CD8-positive, alpha-beta memory T cell (primary cell): Measurements from ENCODE around the gene SLC6A20. TPM values are rescaled to one million over a fixed set of nuclear protein-coding genes. Genes with fewer than 3 reads are reported as not detected.

Experiments used
- CTCF ChIA-PET: fragments of 350-600 bp; sonication (Branson Sonifier 250); formaldehyde crosslinking; loops from one replicate; lab custom pipeline; 2021; ENCODE audit warnings: antibody characterized with exemption; lab: Charles Lee
- POLR2A ChIA-PET: fragments of 350-600 bp; sonication (Branson Sonifier 250); formaldehyde crosslinking; loops from one replicate; lab custom pipeline; 2021; ENCODE audit warnings: antibody characterized with exemption; lab: Charles Lee
- DNase-seq, 5 donors: peaks; one replicate each; pipeline versions ENCODE4 v3.0.0 to v3.0.0-alpha.2; 2020 to 2022; ENCODE audit warnings: mixed read lengths in 1 of 5
- H3K27ac ChIP-seq: one replicate; pipeline ENCODE4 v1.7.0; 2013; ENCODE audit warnings: low read depth, mild to moderate bottlenecking, low read length, moderate library complexity
- H3K27me3 ChIP-seq: 2 replicates; pipeline ENCODE4 v1.7.0; 2013; ENCODE audit warnings: low read length, mild to moderate bottlenecking; ENCODE audit not compliant: insufficient read depth, poor library complexity, severe bottlenecking
- H3K36me3 ChIP-seq: 2 replicates; pipeline ENCODE4 v1.7.0; 2013; ENCODE audit warnings: mild to moderate bottlenecking, low read length, moderate library complexity; ENCODE audit not compliant: insufficient read depth
- H3K4me1 ChIP-seq: 2 replicates; pipeline ENCODE4 v1.7.0; 2013; ENCODE audit warnings: mild to moderate bottlenecking, low read length, moderate library complexity; ENCODE audit not compliant: insufficient read depth
- H3K4me3 ChIP-seq: 2 replicates; pipeline ENCODE4 v1.7.0; 2013; ENCODE audit warnings: mild to moderate bottlenecking, low read length
- H3K9me3 ChIP-seq: 2 replicates; pipeline ENCODE4 v1.7.0; 2013; ENCODE audit warnings: mild to moderate bottlenecking, low read length
- H3K27ac Mint-ChIP-seq, 8 donors: one replicate each; pipeline ENCODE4 v1.8.0; 2020 to 2021; ENCODE audit warnings: mixed read lengths in 8 of 8, mild to moderate bottlenecking in 6 of 8, inconsistent platforms in 3 of 8, moderate library complexity in 3 of 8
- H3K27me3 Mint-ChIP-seq, 2 donors: one replicate each; pipeline ENCODE4 v1.8.0; 2020 to 2021; ENCODE audit warnings: mixed read lengths in 2 of 2, mild to moderate bottlenecking in 1 of 2, moderate library complexity in 1 of 2
- H3K36me3 Mint-ChIP-seq, 3 donors: one replicate each; pipeline ENCODE4 v1.8.0; 2020 to 2021; ENCODE audit warnings: mixed read lengths in 3 of 3, inconsistent platforms in 1 of 3, mild to moderate bottlenecking in 1 of 3
- H3K4me1 Mint-ChIP-seq, 3 donors: one replicate each; pipeline ENCODE4 v1.8.0; 2020 to 2021; ENCODE audit warnings: mixed read lengths in 3 of 3, inconsistent platforms in 1 of 3, mild to moderate bottlenecking in 1 of 3
- H3K4me3 Mint-ChIP-seq, 7 donors: one replicate each; pipeline ENCODE4 v1.8.0; 2020 to 2021; ENCODE audit warnings: mixed read lengths in 7 of 7, mild to moderate bottlenecking in 6 of 7, moderate library complexity in 4 of 7, inconsistent platforms in 2 of 7
- H3K9me3 Mint-ChIP-seq, 5 donors: one replicate each; pipeline ENCODE4 v1.8.0; 2020 to 2022; ENCODE audit warnings: mixed read lengths in 5 of 5, mild to moderate bottlenecking in 3 of 5, moderate library complexity in 2 of 5, inconsistent platforms in 1 of 5
- polyA plus RNA-seq: library from polyadenylated mRNA; unstranded; fragments of 300-500 nt; fragmentation: Illumina TruSeq; gene quantifications from one replicate; pipeline ENCODE4 v1.2.3, GENCODE V29; 2021
- total RNA-seq, 2 experiments: library from RNA; stranded (reverse); gene quantifications; one replicate each; pipeline ENCODE4 v1.2.3, GENCODE V29; 2021

The SLC6A20 gene
- total and polyA plus RNA-seq, 3 experiments from 2014 or later = not detected

GRCh38 chr3:45781841-45782240 lies 14.5 kb downstream of the SLC6A20 start:
- Mint-ChIP-seq H3K27ac (no peak overlapping the region), H3K4me1 (no peaks in the 10 kb centered on the region), H3K36me3 (peaks cover 0 to 14% (median 2%) of the 10 kb centered on the region in 3 donors), H3K9me3 (peaks cover 0 to 8% (median 5%) of the 10 kb centered on the region in 5 donors), H3K4me3 (no peak overlapping the region), H3K27me3 (peaks cover 0 to 14% of the 10 kb centered on the region in 2 donors)
- Histone ChIP-seq H3K27ac (no peak overlapping the region), H3K9me3 (no peaks in the 10 kb centered on the region), H3K4me1 (no peaks in the 10 kb centered on the region), H3K36me3 (no peaks in the 10 kb centered on the region), H3K27me3 (no peaks in the 10 kb centered on the region), H3K4me3 (no peak overlapping the region)
- CTCF ChIA-PET = no interaction called here
- no peak for DNase-seq
- POLR2A ChIA-PET = no interaction called here

DNA sequence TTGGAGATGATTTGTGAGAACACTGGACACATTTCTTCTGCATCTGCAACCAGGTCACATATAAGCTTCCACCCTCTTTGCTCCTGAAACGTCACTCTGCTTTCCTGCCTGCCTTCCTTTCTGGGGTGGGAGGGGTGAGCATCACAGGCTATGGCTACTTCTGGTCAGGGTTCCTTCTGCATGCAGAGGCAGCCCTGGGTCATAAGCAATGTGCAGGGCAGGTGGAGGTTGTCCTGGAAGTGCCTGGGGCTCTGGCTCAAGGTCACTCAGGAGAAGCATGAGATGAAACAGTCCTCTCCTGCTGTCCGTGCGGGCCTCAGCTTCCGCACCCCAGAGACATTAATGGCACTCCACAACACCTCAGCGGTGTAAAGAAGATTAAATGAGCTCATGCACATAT lies 15.1 kb downstream of the SLC6A20 start:
- H3K9me3 Mint-ChIP-seq = peaks cover 0 to 8% (median 5%) of the 10 kb centered on the region in 5 donors
- CTCF ChIA-PET = no interaction called here
- DNase-seq = no peak
- H3K36me3 Mint-ChIP-seq = peaks cover 0 to 14% (median 2%) of the 10 kb centered on the region in 3 donors
- no peaks in the 10 kb centered on the region for H3K4me1 ChIP-seq
- no peak overlapping the region for H3K27ac ChIP-seq
- no peaks in the 10 kb centered on the region for H3K4me1 Mint-ChIP-seq
- POLR2A ChIA-PET = no interaction called here
- peaks cover 0 to 14% of the 10 kb centered on the region in 2 donors for H3K27me3 Mint-ChIP-seq
- no peak overlapping the region for H3K4me3 ChIP-seq
- H3K27me3 ChIP-seq = peaks cover 4% of the 10 kb centered on the region
- H3K27ac Mint-ChIP-seq = no peak overlapping the region
- no peak overlapping the region for H3K4me3 Mint-ChIP-seq
- no peaks in the 10 kb centered on the region for H3K9me3 ChIP-seq
- H3K36me3 ChIP-seq = no peaks in the 10 kb centered on the region

- Mint-ChIP-seq H3K36me3 (peaks cover 0 to 12% (median 2%) of the 10 kb centered on the region in 3 donors), H3K27ac (peak overlapping the region in 1 of 8 donors; percentile 57), H3K4me3 (no peak overlapping the region), H3K4me1 (no peaks in the 10 kb centered on the region), H3K9me3 (peaks cover 0 to 8% (median 5%) of the 10 kb centered on the region in 5 donors), H3K27me3 (peaks cover 0 to 13% of the 10 kb centered on the region in 2 donors)
- POLR2A ChIA-PET = no interaction called here
- peaks cover 4% of the 10 kb centered on the region for H3K27me3 ChIP-seq
- H3K4me3 ChIP-seq = no peak overlapping the region
- no peaks in the 10 kb centered on the region for H3K36me3 ChIP-seq
- H3K9me3 ChIP-seq = no peaks in the 10 kb centered on the region
- DNase-seq = no peak
- no peaks in the 10 kb centered on the region for H3K4me1 ChIP-seq
- CTCF ChIA-PET = no interaction called here
- H3K27ac ChIP-seq = no peak overlapping the region
Measured at GRCh38 chr3:45779746-45780735, 16.3 kb downstream of the SLC6A20 start.

GRCh38 chr3:45778761-45779201 lies 17.6 kb downstream of the SLC6A20 start:
- no peak for DNase-seq
- Mint-ChIP-seq H3K36me3 (no peaks in the 10 kb centered on the region), H3K9me3 (no peaks in the 10 kb centered on the region), H3K27ac (no peak overlapping the region), H3K4me3 (no peak overlapping the region), H3K27me3 (peaks cover 4 to 5% of the 10 kb centered on the region in 2 donors), H3K4me1 (no peaks in the 10 kb centered on the region)
- POLR2A ChIA-PET = no interaction called here
- Histone ChIP-seq H3K4me1 (no peaks in the 10 kb centered on the region), H3K27ac (no peak overlapping the region), H3K9me3 (no peaks in the 10 kb centered on the region), H3K4me3 (no peak overlapping the region), H3K27me3 (peaks cover 4% of the 10 kb centered on the region), H3K36me3 (no peaks in the 10 kb centered on the region)
- CTCF ChIA-PET = no interaction called here

DNA sequence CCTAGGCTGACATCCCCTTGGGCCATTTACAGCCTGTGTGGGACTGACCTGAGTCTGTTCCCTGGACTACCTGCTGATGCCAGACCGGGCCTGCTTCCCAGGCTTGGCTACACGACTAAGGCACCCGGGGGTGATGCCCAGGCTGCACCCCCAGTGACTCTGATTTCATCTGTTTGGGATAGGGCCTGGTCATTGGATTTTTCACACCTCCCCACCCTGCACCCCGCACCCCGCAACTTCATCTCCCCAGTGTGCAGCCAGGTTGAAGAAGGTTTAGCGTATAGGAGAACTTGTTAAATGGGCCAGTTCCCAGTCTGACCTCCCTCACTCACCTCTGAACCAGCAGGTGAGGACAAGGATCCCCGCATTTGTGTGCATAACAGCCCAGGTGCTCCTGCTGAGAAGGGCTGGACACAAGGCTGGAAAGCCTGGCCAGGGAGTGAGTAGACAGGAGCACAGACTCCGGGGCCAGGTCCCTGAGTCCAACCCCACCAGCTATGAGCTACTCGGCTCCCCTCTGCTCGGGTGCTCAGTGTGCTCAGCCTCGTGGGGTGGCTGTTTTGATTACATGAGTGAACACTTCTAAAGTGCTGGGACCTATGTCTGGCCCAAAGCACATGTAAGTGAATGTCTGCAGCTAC lies 18.5 kb downstream of the SLC6A20 start:
- Mint-ChIP-seq H3K9me3 (no peaks in the 10 kb centered on the region), H3K36me3 (no peaks in the 10 kb centered on the region), H3K4me3 (no peak overlapping the region), H3K27ac (no peak overlapping the region), H3K27me3 (peaks cover 4 to 5% of the 10 kb centered on the region in 2 donors), H3K4me1 (peaks cover 2 to 6% (median 6%) of the 10 kb centered on the region in 3 donors)
- Histone ChIP-seq H3K27ac (no peak overlapping the region), H3K27me3 (peaks cover 4% of the 10 kb centered on the region), H3K4me1 (no peaks in the 10 kb centered on the region), H3K4me3 (no peak overlapping the region), H3K9me3 (no peaks in the 10 kb centered on the region), H3K36me3 (no peaks in the 10 kb centered on the region)
- DNase-seq = no peak
- ChIA-PET POLR2A (no interaction called here), CTCF (no interaction called here)

GRCh38 chr3:45777111-45777745 lies 19.1 kb downstream of the SLC6A20 start:
- no peak for DNase-seq
- Histone ChIP-seq H3K27ac (no peak overlapping the region), H3K27me3 (peaks cover 4% of the 10 kb centered on the region), H3K9me3 (no peaks in the 10 kb centered on the region), H3K4me3 (no peak overlapping the region), H3K36me3 (no peaks in the 10 kb centered on the region), H3K4me1 (no peaks in the 10 kb centered on the region)
- H3K4me1 Mint-ChIP-seq = peaks cover 4 to 12% (median 12%) of the 10 kb centered on the region in 3 donors
- ChIA-PET CTCF (interaction anchor here (1.4 kb wide), 1 partner anchor 16 kb away, joined by 6 read pairs; no protein-coding TSS in a partner anchor), POLR2A (no interaction called here)
- H3K36me3 Mint-ChIP-seq = no peaks in the 10 kb centered on the region
- H3K27me3 Mint-ChIP-seq = peaks cover 4 to 5% of the 10 kb centered on the region in 2 donors
- no peak overlapping the region for H3K4me3 Mint-ChIP-seq
- H3K9me3 Mint-ChIP-seq = no peaks in the 10 kb centered on the region
- H3K27ac Mint-ChIP-seq = no peak overlapping the region

DNA sequence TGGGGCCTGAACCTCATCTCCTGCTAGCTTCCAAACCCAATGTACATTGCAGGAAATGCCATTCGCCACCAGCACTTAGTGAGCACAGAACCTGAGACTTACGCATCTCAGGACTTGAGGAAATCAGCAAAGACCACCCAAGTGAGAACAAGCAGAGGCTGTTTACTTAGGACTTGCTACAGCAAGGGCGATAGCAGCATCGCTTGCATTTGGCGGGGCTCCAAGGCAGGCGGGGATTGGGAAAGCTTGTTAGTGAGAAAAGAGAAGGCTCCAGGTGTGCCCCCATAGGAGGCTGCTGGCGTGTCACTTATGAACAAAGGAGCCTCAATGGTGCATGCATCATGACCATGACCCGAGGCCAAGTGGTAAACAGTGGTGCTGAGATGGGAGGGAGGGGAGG lies 19.7 kb downstream of the SLC6A20 start:
- ChIA-PET CTCF (interaction anchor here (1.4 kb wide), 1 partner anchor 15 kb away, joined by 6 read pairs; no protein-coding TSS in a partner anchor), POLR2A (no interaction called here)
- Histone ChIP-seq H3K4me3 (no peak overlapping the region), H3K9me3 (no peaks in the 10 kb centered on the region), H3K36me3 (no peaks in the 10 kb centered on the region), H3K27ac (no peak overlapping the region), H3K4me1 (no peaks in the 10 kb centered on the region), H3K27me3 (peaks cover 4% of the 10 kb centered on the region)
- Mint-ChIP-seq H3K27ac (no peak overlapping the region), H3K9me3 (no peaks in the 10 kb centered on the region), H3K4me3 (no peak overlapping the region), H3K27me3 (peaks cover 4 to 5% of the 10 kb centered on the region in 2 donors), H3K36me3 (no peaks in the 10 kb centered on the region), H3K4me1 (peaks cover 6 to 17% (median 16%) of the 10 kb centered on the region in 3 donors)
- DNase-seq = no peak
